Measurements from ENCODE around the gene SPRR4.

SPRR4 gene

GRCh38 chr1:152951711-152952110 is 18.7 kb upstream of the SPRR4 start:
- Histone ChIP-seq H3K4me1 (ENCODE audit: control insufficient read depth, insufficient read depth, low read length) (no peaks in the 10 kb centered on the region), H3K4me3 (ENCODE audit: low read length) (no peak overlapping the region), H3K27me3 (replicated peaks; ENCODE audit: control insufficient read depth, insufficient read depth, low read length) (peaks cover 11% of the 10 kb centered on the region), H3K36me3 (ENCODE audit: control insufficient read depth, insufficient read depth, low read length, severe bottlenecking) (no peaks in the 10 kb centered on the region), H3K9me3 (ENCODE audit: control insufficient read depth, low read length) (no peaks in the 10 kb centered on the region), H3K9ac (ENCODE audit: low read length) (no peak overlapping the region)
- DNase-seq (ENCODE audit: low read depth) = no peak

GRCh38 chr1:152953761-152954160 is 16.7 kb upstream of the SPRR4 start:
- H3K4me1 ChIP-seq (ENCODE audit: control insufficient read depth, insufficient read depth, low read length) = no peaks in the 10 kb centered on the region
- H3K27me3 ChIP-seq (replicated peaks; ENCODE audit: control insufficient read depth, insufficient read depth, low read length) = peaks cover 5% of the 10 kb centered on the region
- H3K36me3 ChIP-seq (ENCODE audit: control insufficient read depth, insufficient read depth, low read length, severe bottlenecking) = no peaks in the 10 kb centered on the region
- H3K4me3 ChIP-seq (ENCODE audit: low read length) = no peak overlapping the region
- DNase-seq (ENCODE audit: low read depth) = no peak
- no peak overlapping the region for H3K9ac ChIP-seq (ENCODE audit: low read length)
- no peaks in the 10 kb centered on the region for H3K9me3 ChIP-seq (ENCODE audit: control insufficient read depth, low read length)

DNA sequence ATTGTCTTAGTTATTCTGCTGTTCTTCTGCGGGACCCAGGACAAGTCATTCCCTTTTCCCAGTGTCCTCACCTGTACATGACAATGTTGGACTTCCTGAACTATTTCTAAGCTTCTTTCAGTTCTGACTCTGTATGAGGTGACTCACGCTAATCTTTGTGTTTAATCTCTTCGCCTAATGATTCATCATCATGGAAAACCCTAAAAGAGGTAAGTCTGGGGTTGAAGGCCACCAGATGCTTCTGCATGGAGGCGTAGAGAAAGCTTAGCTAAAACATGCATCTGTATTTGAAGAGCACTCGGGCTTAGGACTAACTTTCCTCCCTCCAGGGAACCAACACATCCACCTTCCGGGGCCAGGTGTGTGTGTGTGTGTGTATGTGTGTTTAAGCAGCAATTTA is 16.0 kb upstream of the SPRR4 start:
- DNase-seq (ENCODE audit: low read depth) = no peak
- no peaks in the 10 kb centered on the region for H3K36me3 ChIP-seq (ENCODE audit: control insufficient read depth, insufficient read depth, low read length, severe bottlenecking)
- no peak overlapping the region for H3K9ac ChIP-seq (ENCODE audit: low read length)
- peaks cover 5% of the 10 kb centered on the region for H3K27me3 ChIP-seq (replicated peaks; ENCODE audit: control insufficient read depth, insufficient read depth, low read length)
- H3K4me3 ChIP-seq (ENCODE audit: low read length) = no peak overlapping the region
- no peaks in the 10 kb centered on the region for H3K9me3 ChIP-seq (ENCODE audit: control insufficient read depth, low read length)
- H3K4me1 ChIP-seq (ENCODE audit: control insufficient read depth, insufficient read depth, low read length) = no peaks in the 10 kb centered on the region

- Histone ChIP-seq H3K4me1 (ENCODE audit: control insufficient read depth, insufficient read depth, low read length) (no peaks in the 10 kb centered on the region), H3K9ac (ENCODE audit: low read length) (no peak overlapping the region), H3K36me3 (ENCODE audit: control insufficient read depth, insufficient read depth, low read length, severe bottlenecking) (no peaks in the 10 kb centered on the region), H3K4me3 (ENCODE audit: low read length) (no peak overlapping the region), H3K27me3 (replicated peaks; ENCODE audit: control insufficient read depth, insufficient read depth, low read length) (peaks cover 7% of the 10 kb centered on the region), H3K9me3 (ENCODE audit: control insufficient read depth, low read length) (no peaks in the 10 kb centered on the region)
- no peak for DNase-seq (ENCODE audit: low read depth)
Observed at GRCh38 chr1:152957561-152957960, 12.9 kb upstream of the SPRR4 start.

- Histone ChIP-seq H3K4me1 (ENCODE audit: control insufficient read depth, insufficient read depth, low read length) (no peaks in the 10 kb centered on the region), H3K9ac (ENCODE audit: low read length) (no peak overlapping the region), H3K4me3 (ENCODE audit: low read length) (no peak overlapping the region), H3K36me3 (ENCODE audit: control insufficient read depth, insufficient read depth, low read length, severe bottlenecking) (no peaks in the 10 kb centered on the region), H3K9me3 (ENCODE audit: control insufficient read depth, low read length) (no peaks in the 10 kb centered on the region), H3K27me3 (replicated peaks; ENCODE audit: control insufficient read depth, insufficient read depth, low read length) (peaks cover 7% of the 10 kb centered on the region)
- no peak for DNase-seq (ENCODE audit: low read depth)
Observed at GRCh38 chr1:152959273-152959672, 11.2 kb upstream of the SPRR4 start.

GRCh38 chr1:152959801-152960451 is 10.5 kb upstream of the SPRR4 start:
- no peak for DNase-seq (ENCODE audit: low read depth)
- Histone ChIP-seq H3K4me1 (ENCODE audit: control insufficient read depth, insufficient read depth, low read length) (no peaks in the 10 kb centered on the region), H3K36me3 (ENCODE audit: control insufficient read depth, insufficient read depth, low read length, severe bottlenecking) (no peaks in the 10 kb centered on the region), H3K4me3 (ENCODE audit: low read length) (no peak overlapping the region), H3K27me3 (replicated peaks; ENCODE audit: control insufficient read depth, insufficient read depth, low read length) (peaks cover 7% of the 10 kb centered on the region), H3K9me3 (ENCODE audit: control insufficient read depth, low read length) (no peaks in the 10 kb centered on the region), H3K9ac (ENCODE audit: low read length) (no peak overlapping the region)

- H3K4me3 ChIP-seq (ENCODE audit: low read length) = no peak overlapping the region
- no peaks in the 10 kb centered on the region for H3K9me3 ChIP-seq (ENCODE audit: control insufficient read depth, low read length)
- H3K27me3 ChIP-seq (replicated peaks; ENCODE audit: control insufficient read depth, insufficient read depth, low read length) = peaks cover 10% of the 10 kb centered on the region
- DNase-seq (ENCODE audit: low read depth) = no peak
- H3K9ac ChIP-seq (ENCODE audit: low read length) = no peak overlapping the region
- no peaks in the 10 kb centered on the region for H3K36me3 ChIP-seq (ENCODE audit: control insufficient read depth, insufficient read depth, low read length, severe bottlenecking)
- no peaks in the 10 kb centered on the region for H3K4me1 ChIP-seq (ENCODE audit: control insufficient read depth, insufficient read depth, low read length)
Observed at GRCh38 chr1:152960452-152961044, 9.9 kb upstream of the SPRR4 start.

GRCh38 chr1:152961226-152961891 is 9.1 kb upstream of the SPRR4 start:
- Histone ChIP-seq H3K36me3 (ENCODE audit: control insufficient read depth, insufficient read depth, low read length, severe bottlenecking) (no peaks in the 10 kb centered on the region), H3K4me3 (ENCODE audit: low read length) (no peak overlapping the region), H3K9ac (ENCODE audit: low read length) (no peak overlapping the region), H3K4me1 (ENCODE audit: control insufficient read depth, insufficient read depth, low read length) (no peaks in the 10 kb centered on the region), H3K9me3 (ENCODE audit: control insufficient read depth, low read length) (no peaks in the 10 kb centered on the region), H3K27me3 (replicated peaks; ENCODE audit: control insufficient read depth, insufficient read depth, low read length) (peaks cover 13% of the 10 kb centered on the region)
- DNase-seq (ENCODE audit: low read depth) = no peak

DNA sequence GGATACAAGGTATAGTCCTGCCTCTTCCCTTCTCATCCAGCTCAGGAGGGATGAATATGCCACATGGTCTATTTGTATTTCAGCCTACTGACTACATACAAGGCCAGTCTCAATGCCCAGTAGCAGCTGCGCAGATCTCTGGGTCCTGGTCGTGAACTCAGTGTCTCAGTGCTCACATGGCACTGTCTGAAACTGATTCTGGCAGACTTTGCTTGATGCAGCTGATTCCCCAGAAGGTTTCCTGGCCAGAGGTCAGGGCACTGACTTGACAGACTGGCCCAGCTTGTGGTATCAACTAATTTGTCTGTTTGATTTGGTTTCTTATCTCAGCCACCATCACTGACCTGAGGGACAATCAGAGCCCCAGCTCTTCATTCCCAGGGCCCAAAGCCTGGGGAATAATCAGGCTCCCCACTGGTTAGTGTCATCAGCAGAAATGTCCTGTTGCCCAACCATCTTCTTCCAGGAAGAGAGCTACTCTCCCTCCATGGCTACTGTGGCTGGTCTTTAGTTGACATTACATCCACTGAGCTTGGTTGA is 7.5 kb upstream of the SPRR4 start:
- no peaks in the 10 kb centered on the region for H3K4me1 ChIP-seq (ENCODE audit: control insufficient read depth, insufficient read depth, low read length)
- no peaks in the 10 kb centered on the region for H3K9me3 ChIP-seq (ENCODE audit: control insufficient read depth, low read length)
- H3K27me3 ChIP-seq (replicated peaks; ENCODE audit: control insufficient read depth, insufficient read depth, low read length) = peaks cover 13% of the 10 kb centered on the region
- no peak overlapping the region for H3K4me3 ChIP-seq (ENCODE audit: low read length)
- no peak overlapping the region for H3K9ac ChIP-seq (ENCODE audit: low read length)
- no peaks in the 10 kb centered on the region for H3K36me3 ChIP-seq (ENCODE audit: control insufficient read depth, insufficient read depth, low read length, severe bottlenecking)
- no peak for DNase-seq (ENCODE audit: low read depth)

- Histone ChIP-seq H3K27me3 (replicated peaks; ENCODE audit: control insufficient read depth, insufficient read depth, low read length) (peaks cover 13% of the 10 kb centered on the region), H3K9ac (ENCODE audit: low read length) (no peak overlapping the region), H3K9me3 (ENCODE audit: control insufficient read depth, low read length) (no peaks in the 10 kb centered on the region), H3K4me1 (ENCODE audit: control insufficient read depth, insufficient read depth, low read length) (no peaks in the 10 kb centered on the region), H3K36me3 (ENCODE audit: control insufficient read depth, insufficient read depth, low read length, severe bottlenecking) (no peaks in the 10 kb centered on the region), H3K4me3 (ENCODE audit: low read length) (no peak overlapping the region)
- no peak for DNase-seq (ENCODE audit: low read depth)
Observed at GRCh38 chr1:152964536-152964935, 5.9 kb upstream of the SPRR4 start.

GRCh38 chr1:152965853-152966252 is 4.6 kb upstream of the SPRR4 start:
- H3K4me1 ChIP-seq (ENCODE audit: control insufficient read depth, insufficient read depth, low read length) = no peaks in the 10 kb centered on the region
- H3K36me3 ChIP-seq (ENCODE audit: control insufficient read depth, insufficient read depth, low read length, severe bottlenecking) = no peaks in the 10 kb centered on the region
- H3K9ac ChIP-seq (ENCODE audit: low read length) = no peak overlapping the region
- no peak overlapping the region for H3K4me3 ChIP-seq (ENCODE audit: low read length)
- H3K9me3 ChIP-seq (ENCODE audit: control insufficient read depth, low read length) = no peaks in the 10 kb centered on the region
- H3K27me3 ChIP-seq (replicated peaks; ENCODE audit: control insufficient read depth, insufficient read depth, low read length) = peaks cover 13% of the 10 kb centered on the region
- DNase-seq (ENCODE audit: low read depth) = no peak
